Epidermal melanocyte (primary cell): ENCODE data around the gene FGD6.
"Not testable (repeated sequence)": the region's sequence is repeated elsewhere in the genome, so short reads cannot be mapped to it uniquely, and the experiment has no call there.

Source experiments
- DNase-seq: peaks from one replicate; pipeline ENCODE4 v3.0.0; 2011; ENCODE audit warnings: low spot score; ENCODE audit not compliant: insufficient read length

FGD6 gene

GRCh38 chr12:95234187-95234586 is 16.9 kb upstream of the FGD6 start:
- not testable (repeated sequence) for DNase-seq

- DNase-seq = no peak
Measured at GRCh38 chr12:95231190-95231589, 13.9 kb upstream of the FGD6 start.

GRCh38 chr12:95230313-95230712 is 13.0 kb upstream of the FGD6 start:
- no peak for DNase-seq

- no peak for DNase-seq
Measured at GRCh38 chr12:95229636-95230035, 12.4 kb upstream of the FGD6 start.

- no peak for DNase-seq
Measured at GRCh38 chr12:95228617-95229016, 11.3 kb upstream of the FGD6 start.

- DNase-seq = no peak
Measured at GRCh38 chr12:95227818-95228356, 10.6 kb upstream of the FGD6 start.

- DNase-seq = no peak
Measured at GRCh38 chr12:95225645-95226212, 8.5 kb upstream of the FGD6 start.

- no peak for DNase-seq
Measured at GRCh38 chr12:95224202-95225170, 7.2 kb upstream of the FGD6 start.

GRCh38 chr12:95220726-95221125 is 3.5 kb upstream of the FGD6 start:
- DNase-seq = no peak

- DNase-seq = no peak
Measured at GRCh38 chr12:95220190-95220589, 2.9 kb upstream of the FGD6 start.

- peak; percentile 43 for DNase-seq
Measured at GRCh38 chr12:95218150-95219133, 1.2 kb upstream of the FGD6 start.

GRCh38 chr12:95216711-95217376 is 423 bp downstream of the FGD6 start:
- DNase-seq = no peak

GRCh38 chr12:95215949-95216348 is 1.3 kb downstream of the FGD6 start:
- DNase-seq = no peak

- DNase-seq = no peak
Measured at GRCh38 chr12:95214466-95214865, 2.8 kb downstream of the FGD6 start.

GRCh38 chr12:95213928-95214327 is 3.3 kb downstream of the FGD6 start:
- DNase-seq = no peak

GRCh38 chr12:95213119-95213518 is 4.1 kb downstream of the FGD6 start:
- no peak for DNase-seq

GRCh38 chr12:95212586-95212985 is 4.7 kb downstream of the FGD6 start:
- no peak for DNase-seq

- no peak for DNase-seq
Measured at GRCh38 chr12:95208678-95209077, 8.6 kb downstream of the FGD6 start.

GRCh38 chr12:95207407-95207806 is 9.9 kb downstream of the FGD6 start:
- no peak for DNase-seq

GRCh38 chr12:95206916-95207315 is 10.4 kb downstream of the FGD6 start:
- no peak for DNase-seq

GRCh38 chr12:95205685-95206084 is 11.6 kb downstream of the FGD6 start:
- peak; percentile 34 for DNase-seq
